DND-41 (cell line): ENCODE data around the gene CCDC40.

Experiments
- ATAC-seq: fragments of 200-7000 bp; cut with Tn5 transposase; 3 replicates; pipeline ENCODE4 v1.9.1; 2021; ENCODE audit warnings: low read depth; ENCODE audit not compliant: insufficient read depth
- DNase-seq: peaks from one replicate; pipeline ENCODE4 v3.0.0-alpha.2; 2020
- H2AFZ ChIP-seq: 2 replicates; pipeline ENCODE4 v1.6.0; 2012; ENCODE audit warnings: low read depth, low read length
- H3K27ac ChIP-seq: 2 replicates; pipeline ENCODE4 v1.5.1; 2012; ENCODE audit warnings: low read length, inconsistent platforms
- H3K27me3 ChIP-seq: fragments of 200-600 bp; sonication (generic); 2 replicates; pipeline ENCODE4 v1.6.0; 2012; ENCODE audit warnings: low read length, mild to moderate bottlenecking, inconsistent platforms; ENCODE audit not compliant: insufficient read depth, poor library complexity
- H3K36me3 ChIP-seq: 2 replicates; pipeline ENCODE4 v1.5.1; 2012; ENCODE audit warnings: low read length, inconsistent platforms; ENCODE audit not compliant: insufficient read depth
- H3K4me1 ChIP-seq: 2 replicates; pipeline ENCODE4 v1.5.1; 2012; ENCODE audit warnings: mild to moderate bottlenecking, low read length; ENCODE audit not compliant: insufficient read depth
- H3K4me2 ChIP-seq: 2 replicates; pipeline ENCODE4 v1.6.0; 2012; ENCODE audit warnings: mild to moderate bottlenecking, moderate library complexity, low read length, inconsistent platforms; ENCODE audit not compliant: insufficient read depth
- H3K4me3 ChIP-seq, 2 experiments: fragments of 200-600 bp in 1 of 2; shearing (Covaris generic) in 1 of 2; 2 replicates each; pipeline ENCODE4 v1.5.1; 2012 to 2016; ENCODE audit warnings: inconsistent platforms in 2 of 2, low read length in 2 of 2, mild to moderate bottlenecking in 2 of 2, low read depth in 1 of 2, moderate library complexity in 1 of 2
- H3K79me2 ChIP-seq: 2 replicates; pipeline ENCODE4 v1.6.0; 2012; ENCODE audit warnings: low read length, inconsistent platforms; ENCODE audit not compliant: insufficient read depth
- H3K9ac ChIP-seq: 2 replicates; pipeline ENCODE4 v1.6.0; 2012; ENCODE audit warnings: low read depth, mild to moderate bottlenecking, inconsistent platforms, low read length, moderate library complexity
- H3K9me3 ChIP-seq: 2 replicates; pipeline ENCODE4 v1.5.1; 2012; ENCODE audit warnings: low read length, moderate library complexity, mild to moderate bottlenecking, inconsistent platforms; ENCODE audit not compliant: insufficient read depth, severe bottlenecking
- H4K20me1 ChIP-seq: 2 replicates; pipeline ENCODE4 v1.6.0; 2012; ENCODE audit warnings: low read length; ENCODE audit not compliant: insufficient read depth
- CTCF ChIP-seq: IDR thresholded peaks from 2 replicates; pipeline ENCODE4 v1.5.1; 2012; ENCODE audit warnings: borderline replicate concordance, low read length, moderate library complexity, mild to moderate bottlenecking; ENCODE audit not compliant: poor library complexity, severe bottlenecking; ENCODE audit errors: extremely low read depth
- EZH2 ChIP-seq: IDR thresholded peaks from 3 replicates; pipeline ENCODE4 v1.6.1; 2012; ENCODE audit warnings: borderline replicate concordance, low read depth, mild to moderate bottlenecking, moderate library complexity, low read length, inconsistent platforms; ENCODE audit not compliant: severe bottlenecking

Gene CCDC40

GRCh38 chr17:80010283-80010858 is 26.1 kb upstream of the CCDC40 start:
- peaks cover 12% of the 10 kb centered on the region for H3K36me3 ChIP-seq
- DNase-seq (no peak), ATAC-seq (no peak)
- TF ChIP-seq CTCF (no peak), EZH2 (no peak)
- H3K4me3 ChIP-seq, result no peak overlapping the region
- no peaks in the 10 kb centered on the region for H3K9me3 ChIP-seq
- no peak overlapping the region for H3K9ac ChIP-seq
- no peaks in the 10 kb centered on the region; the same call in 1 of the 2 replicates for H4K20me1 ChIP-seq
- H3K27me3 ChIP-seq, result no peaks in the 10 kb centered on the region
- no peaks in the 10 kb centered on the region for H3K79me2 ChIP-seq
- H3K4me1 ChIP-seq, result peaks cover 6% of the 10 kb centered on the region
- no peak overlapping the region for H3K4me2 ChIP-seq
- no peak overlapping the region for H3K27ac ChIP-seq
- no peak overlapping the region for H2AFZ ChIP-seq

DNA sequence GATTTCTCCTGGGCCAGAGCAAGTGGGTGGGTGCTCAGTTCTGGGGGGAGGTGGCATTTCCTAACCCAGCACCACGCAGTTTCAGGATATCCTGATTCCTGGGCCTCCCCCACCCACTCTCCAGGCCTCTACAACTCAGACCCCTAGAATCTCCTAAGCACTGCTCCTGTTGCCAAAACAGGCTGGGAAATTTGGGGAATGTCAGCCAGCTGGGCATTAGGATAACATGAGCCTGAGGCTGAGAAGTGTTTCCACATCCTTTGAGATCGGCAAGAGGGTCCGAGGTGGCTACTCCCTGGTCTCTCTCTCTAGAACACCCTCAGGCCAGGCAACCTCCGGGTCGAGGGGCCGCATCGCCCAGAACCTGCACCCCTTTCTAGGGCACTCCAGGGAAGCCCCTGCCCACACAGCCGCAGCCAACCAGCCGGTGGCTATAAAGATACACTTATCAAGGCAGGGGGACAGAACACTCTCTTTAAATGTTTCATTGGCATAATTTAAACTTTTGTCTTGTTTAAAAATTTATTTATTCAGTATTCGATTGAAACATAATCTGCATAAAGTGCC is 24.4 kb upstream of the CCDC40 start:
- Histone ChIP-seq H3K9me3 (no peaks in the 10 kb centered on the region), H4K20me1 (no peaks in the 10 kb centered on the region; the same call in 1 of the 2 replicates), H3K9ac (no peak overlapping the region), H2AFZ (no peak overlapping the region), H3K36me3 (peaks cover 12% of the 10 kb centered on the region), H3K27ac (no peak overlapping the region), H3K79me2 (no peaks in the 10 kb centered on the region), H3K4me3 (no peak overlapping the region), H3K4me2 (no peak overlapping the region), H3K4me1 (no peaks in the 10 kb centered on the region), H3K27me3 (no peaks in the 10 kb centered on the region)
- ATAC-seq, result no peak
- no peak for TF ChIP-seq CTCF
- no peak for TF ChIP-seq EZH2
- no peak for DNase-seq

GRCh38 chr17:80012765-80013741 is 23.4 kb upstream of the CCDC40 start:
- no peak for TF ChIP-seq EZH2
- TF ChIP-seq CTCF, result no peak

More at GRCh38 chr17:80012765-80013741, 23.4 kb upstream of the CCDC40 start:
- H3K4me3 ChIP-seq, result no peak overlapping the region
- no peaks in the 10 kb centered on the region for H3K9me3 ChIP-seq
- H3K27ac ChIP-seq, result no peak overlapping the region
- peaks cover 12% of the 10 kb centered on the region for H3K36me3 ChIP-seq
- no peak overlapping the region for H2AFZ ChIP-seq
- DNase-seq (no peak), ATAC-seq (no peak)
- H4K20me1 ChIP-seq, result no peaks in the 10 kb centered on the region; the same call in 1 of the 2 replicates
- no peak overlapping the region for H3K9ac ChIP-seq
- no peaks in the 10 kb centered on the region for H3K27me3 ChIP-seq
- no peaks in the 10 kb centered on the region for H3K79me2 ChIP-seq
- H3K4me1 ChIP-seq, result no peaks in the 10 kb centered on the region
- H3K4me2 ChIP-seq, result no peak overlapping the region
